Measurements from ENCODE around the gene C1QTNF12. TPM values are rescaled to one million over a fixed set of nuclear protein-coding genes. Genes with fewer than 3 reads are reported as not detected.

The C1QTNF12 gene
- polyA plus RNA-seq, 3 donors, result 1.1 TPM; not detected in 2

DNA sequence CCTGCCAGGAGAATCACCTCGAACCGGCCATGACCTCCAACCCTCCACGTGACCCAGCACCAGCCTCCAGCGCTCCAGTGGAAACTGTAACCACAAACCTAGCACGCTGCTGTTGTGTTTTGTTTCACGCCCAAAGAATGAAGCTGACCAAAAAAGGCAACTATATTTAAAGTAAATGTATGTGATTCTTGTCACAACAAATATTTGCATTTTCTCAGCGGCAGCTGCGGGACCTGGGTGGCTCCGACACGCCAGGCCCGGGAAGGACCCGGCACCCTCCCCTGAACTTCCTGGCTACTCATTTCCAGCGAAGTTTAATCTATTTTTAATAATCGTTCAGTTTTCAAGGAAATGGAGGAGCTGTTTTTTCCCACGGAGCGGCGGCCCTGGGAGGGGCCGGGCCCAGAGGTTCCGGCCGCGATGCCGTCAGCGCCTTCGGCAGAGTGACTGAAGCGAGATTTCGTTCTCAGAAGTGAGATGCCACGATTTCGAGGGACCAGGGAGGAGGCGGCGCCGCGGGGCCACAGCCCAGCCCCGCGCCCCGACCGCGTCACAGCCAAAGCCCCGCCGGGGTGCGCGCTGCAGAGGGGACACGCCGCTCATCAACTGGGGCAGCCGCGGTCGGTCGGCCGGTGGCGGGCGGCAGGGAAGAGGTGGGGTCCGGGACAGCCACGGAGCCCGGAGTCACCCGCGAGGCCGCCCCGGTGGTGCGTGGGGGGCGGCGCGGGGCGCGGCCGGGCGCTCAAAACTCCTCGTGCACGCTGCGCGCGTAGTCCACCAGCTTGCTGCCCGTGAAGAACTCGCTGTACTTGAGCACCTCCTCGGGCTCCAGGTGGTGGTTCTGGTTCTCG lies 29.5 kb downstream of the C1QTNF12 start:
- Mint-ChIP-seq H3K9me3 (no peaks in the 10 kb centered on the region), H3K4me1 (peaks cover 2% of the 10 kb centered on the region), H3K4me3 (no peak overlapping the region), H3K27me3 (ENCODE audit: low read depth in 3 of 3) (peaks cover 13 to 30% (median 23%) of the 10 kb centered on the region in 3 donors), H3K36me3 (peaks cover 42 to 53% of the 10 kb centered on the region in 2 donors), H3K27ac (peak overlapping the region in 1 of 7 donors; percentile 76)
- peaks cover 6 to 8% of the 10 kb centered on the region in 2 donors for H3K4me1 ChIP-seq (ENCODE audit: control insufficient read depth in 1 of 2, insufficient read depth in 2 of 2, low read length in 2 of 2)
- H3K27me3 ChIP-seq (ENCODE audit: control insufficient read depth in 2 of 2, insufficient read depth in 2 of 2, low read length in 2 of 2), result peaks cover 0 to 22% of the 10 kb centered on the region in 2 donors
- H3K9me3 ChIP-seq (replicated peaks in 1 of 2; ENCODE audit: control insufficient read depth in 1 of 2, insufficient read depth in 1 of 2, low read length in 2 of 2), result no peaks in the 10 kb centered on the region
- no peak overlapping the region for H3K4me2 ChIP-seq (replicated peaks; ENCODE audit: extremely low read depth, low read length, poor library complexity, severe bottlenecking)
- no peak for DNase-seq
- no peak overlapping the region for H3K27ac ChIP-seq (ENCODE audit: low read depth in 1 of 2, low read length in 2 of 2)
- no peak overlapping the region for H3K9ac ChIP-seq (ENCODE audit: insufficient read depth, low read length, poor library complexity, severe bottlenecking)
- intact Hi-C loops (cut with micrococcal nuclease), result no loop called here
- no peak overlapping the region for H3K4me3 ChIP-seq (replicated peaks in 1 of 3; ENCODE audit: low read depth in 2 of 3, low read length in 3 of 3)
- no peak overlapping the region for H2AFZ ChIP-seq (ENCODE audit: insufficient read depth, low read depth, low read length, poor library complexity, severe bottlenecking)
- 97% methylated on average over 68 of the region's 74 CpGs for WGBS (ENCODE audit: insufficient coverage)
- peaks cover 47% of the 10 kb centered on the region for H4K20me1 ChIP-seq (ENCODE audit: insufficient read depth, low read length)
- H3K79me2 ChIP-seq (ENCODE audit: insufficient read depth, low read length), result peaks cover 3% of the 10 kb centered on the region
- TF ChIP-seq, protein P1, sequence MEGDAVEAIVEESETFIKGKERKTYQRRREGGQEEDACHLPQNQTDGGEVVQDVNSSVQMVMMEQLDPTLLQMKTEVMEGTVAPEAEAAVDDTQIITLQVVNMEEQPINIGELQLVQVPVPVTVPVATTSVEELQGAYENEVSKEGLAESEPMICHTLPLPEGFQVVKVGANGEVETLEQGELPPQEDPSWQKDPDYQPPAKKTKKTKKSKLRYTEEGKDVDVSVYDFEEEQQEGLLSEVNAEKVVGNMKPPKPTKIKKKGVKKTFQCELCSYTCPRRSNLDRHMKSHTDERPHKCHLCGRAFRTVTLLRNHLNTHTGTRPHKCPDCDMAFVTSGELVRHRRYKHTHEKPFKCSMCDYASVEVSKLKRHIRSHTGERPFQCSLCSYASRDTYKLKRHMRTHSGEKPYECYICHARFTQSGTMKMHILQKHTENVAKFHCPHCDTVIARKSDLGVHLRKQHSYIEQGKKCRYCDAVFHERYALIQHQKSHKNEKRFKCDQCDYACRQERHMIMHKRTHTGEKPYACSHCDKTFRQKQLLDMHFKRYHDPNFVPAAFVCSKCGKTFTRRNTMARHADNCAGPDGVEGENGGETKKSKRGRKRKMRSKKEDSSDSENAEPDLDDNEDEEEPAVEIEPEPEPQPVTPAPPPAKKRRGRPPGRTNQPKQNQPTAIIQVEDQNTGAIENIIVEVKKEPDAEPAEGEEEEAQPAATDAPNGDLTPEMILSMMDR (IDR thresholded peaks at IDR 0.05), result no peak
- H3K36me3 ChIP-seq (replicated peaks in 1 of 2; ENCODE audit: control insufficient read depth in 1 of 2, insufficient read depth in 2 of 2, low read length in 2 of 2), result peaks cover 55 to 58% of the 10 kb centered on the region in 2 donors

DNA sequence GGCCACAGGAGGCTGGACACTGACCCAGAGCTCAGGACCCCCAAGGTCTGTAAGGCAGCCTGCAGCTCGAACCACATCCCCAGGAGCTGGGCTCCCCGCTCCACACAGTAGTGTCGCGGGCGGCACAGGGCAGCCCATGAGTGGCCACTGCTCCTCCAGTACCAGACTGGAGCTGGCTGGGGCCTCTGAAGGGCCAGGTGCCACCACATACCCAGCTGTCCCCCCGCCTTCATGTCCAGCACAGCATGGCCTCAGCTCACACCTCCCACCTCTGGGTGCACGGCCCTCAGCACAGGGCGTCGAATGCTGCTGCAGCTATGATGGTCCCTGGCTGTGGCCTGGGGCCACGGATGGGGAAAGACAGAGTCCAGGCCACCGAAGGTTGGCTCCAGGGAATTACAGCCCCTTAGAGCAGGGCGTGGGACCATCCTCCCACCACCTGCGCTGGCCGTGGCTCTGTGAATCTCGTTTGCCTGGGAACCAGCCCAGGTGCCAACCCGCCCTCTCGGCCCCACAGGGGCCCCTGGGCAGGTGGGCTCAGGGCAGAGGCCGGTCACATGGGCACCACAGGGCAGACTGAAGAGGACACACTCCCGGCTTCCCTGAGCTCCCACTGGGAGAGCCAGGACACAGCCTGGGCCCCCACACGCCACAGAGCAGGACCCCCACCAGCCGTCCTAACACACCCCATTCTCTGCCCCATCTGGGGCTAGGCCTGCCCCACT lies 30.5 kb downstream of the C1QTNF12 start:
- Histone ChIP-seq H2AFZ (ENCODE audit: insufficient read depth, low read depth, low read length, poor library complexity, severe bottlenecking) (no peak overlapping the region), H3K4me1 (ENCODE audit: control insufficient read depth in 1 of 2, insufficient read depth in 2 of 2, low read length in 2 of 2) (peaks cover 6 to 8% of the 10 kb centered on the region in 2 donors), H3K9me3 (replicated peaks in 1 of 2; ENCODE audit: control insufficient read depth in 1 of 2, insufficient read depth in 1 of 2, low read length in 2 of 2) (no peaks in the 10 kb centered on the region), H3K4me3 (replicated peaks in 1 of 3; ENCODE audit: low read depth in 2 of 3, low read length in 3 of 3) (no peak overlapping the region), H3K27me3 (ENCODE audit: control insufficient read depth in 2 of 2, insufficient read depth in 2 of 2, low read length in 2 of 2) (peaks cover 0 to 22% of the 10 kb centered on the region in 2 donors), H3K9ac (ENCODE audit: insufficient read depth, low read length, poor library complexity, severe bottlenecking) (no peak overlapping the region), H3K4me2 (replicated peaks; ENCODE audit: extremely low read depth, low read length, poor library complexity, severe bottlenecking) (no peak overlapping the region), H3K36me3 (replicated peaks in 1 of 2; ENCODE audit: control insufficient read depth in 1 of 2, insufficient read depth in 2 of 2, low read length in 2 of 2) (peaks cover 47 to 49% of the 10 kb centered on the region in 2 donors), H3K27ac (ENCODE audit: low read depth in 1 of 2, low read length in 2 of 2) (no peak overlapping the region), H3K79me2 (ENCODE audit: insufficient read depth, low read length) (peaks cover 3% of the 10 kb centered on the region), H4K20me1 (ENCODE audit: insufficient read depth, low read length) (peaks cover 39% of the 10 kb centered on the region)
- Mint-ChIP-seq H3K27me3 (ENCODE audit: low read depth in 3 of 3) (peaks cover 14 to 32% (median 27%) of the 10 kb centered on the region in 3 donors), H3K36me3 (peaks cover 37 to 45% of the 10 kb centered on the region in 2 donors), H3K4me1 (peaks cover 2% of the 10 kb centered on the region), H3K4me3 (no peak overlapping the region), H3K27ac (peak overlapping the region in 1 of 7 donors; percentile 58), H3K9me3 (no peaks in the 10 kb centered on the region)
- TF ChIP-seq, protein P1 (IDR thresholded peaks at IDR 0.05), result no peak
- 97% methylated on average over 20 of the region's 21 CpGs for WGBS (ENCODE audit: insufficient coverage)
- no peak for DNase-seq
- intact Hi-C loops (cut with micrococcal nuclease), result no loop called here
